Tibial nerve (tissue), 4 donors: ENCODE results near the gene PTPN9. TPM values are rescaled to one million over a fixed set of nuclear protein-coding genes. Genes with fewer than 3 reads are reported as not detected.

Experiments used
- DNase-seq, 2 donors: peaks; one replicate each; pipeline ENCODE4 v3.0.0-alpha.2; 2019; ENCODE audit warnings: low spot score in 2 of 2
- H3K27ac ChIP-seq, 4 donors: fragments of 200-600 bp; sonication (generic) in 3 of 4; one replicate each; pipeline ENCODE4 v1.5.1; 2017 to 2019; ENCODE audit warnings: mild to moderate bottlenecking in 1 of 4
- H3K27me3 ChIP-seq, 2 donors: fragments of 200-600 bp; sonication (generic) in 1 of 2; one replicate each; pipeline versions ENCODE4 v1.5.1 to v1.6.0; 2017 to 2019
- H3K36me3 ChIP-seq, 3 donors: fragments of 200-600 bp; sonication (generic); one replicate each; pipeline ENCODE4 v1.5.1; 2018 to 2019
- H3K4me1 ChIP-seq, 4 donors: fragments of 200-600 bp; sonication (generic) in 3 of 4; one replicate each; pipeline ENCODE4 v1.5.1; 2017 to 2019
- H3K4me3 ChIP-seq, 4 donors: fragments of 200-600 bp; sonication (generic) in 3 of 4; one replicate each; pipeline ENCODE4 v1.5.1; 2017 to 2019; ENCODE audit warnings: mild to moderate bottlenecking in 1 of 4, moderate library complexity in 1 of 4
- H3K9me3 ChIP-seq, 4 donors: fragments of 200-600 bp; sonication (generic) in 3 of 4; one replicate each; pipeline ENCODE4 v1.5.1; 2017 to 2019
- EP300 ChIP-seq, 2 donors: sonication (generic); formaldehyde crosslinking; IDR thresholded peaks; one replicate each; pipeline ENCODE4 v1.6.1; 2017; ENCODE audit warnings: antibody characterized with exemption in 2 of 2, mild to moderate bottlenecking in 1 of 2
- POLR2A ChIP-seq, 2 donors: fragments of 450-650 bp; IDR thresholded peaks; one replicate each; pipeline ENCODE4 v1.6.1; 2017; ENCODE audit warnings: antibody characterized with exemption in 2 of 2, mild to moderate bottlenecking in 2 of 2, moderate library complexity in 2 of 2
- WGBS, 2 donors: methylation state at CpG; one replicate each; pipeline ENCODE4 v1.1.5; 2018; 5-methylcytosine and 5-hydroxymethylcytosine counted together
- total RNA-seq, 4 donors: library from RNA; depleted of rRNA; stranded (reverse); fragments of >200 nt; gene quantifications; one replicate each; pipeline ENCODE4 v1.1.0, GENCODE V29; 2016
- TF ChIP-seq, protein P1 (sequence below), 5 experiments: fragments of 200-600 bp in 3 of 5; fragments of 450-650 bp in 2 of 5; sonication (generic) in 3 of 5; IDR thresholded peaks; one replicate each; pipeline ENCODE4 v1.5.1; 2016 to 2019; ENCODE audit warnings: antibody characterized with exemption in 5 of 5, mild to moderate bottlenecking in 3 of 5, moderate library complexity in 2 of 5

PTPN9 gene
- total RNA-seq, 4 donors from 2014 or later, result 24.3 to 45.0 (median 32.0) TPM

DNA sequence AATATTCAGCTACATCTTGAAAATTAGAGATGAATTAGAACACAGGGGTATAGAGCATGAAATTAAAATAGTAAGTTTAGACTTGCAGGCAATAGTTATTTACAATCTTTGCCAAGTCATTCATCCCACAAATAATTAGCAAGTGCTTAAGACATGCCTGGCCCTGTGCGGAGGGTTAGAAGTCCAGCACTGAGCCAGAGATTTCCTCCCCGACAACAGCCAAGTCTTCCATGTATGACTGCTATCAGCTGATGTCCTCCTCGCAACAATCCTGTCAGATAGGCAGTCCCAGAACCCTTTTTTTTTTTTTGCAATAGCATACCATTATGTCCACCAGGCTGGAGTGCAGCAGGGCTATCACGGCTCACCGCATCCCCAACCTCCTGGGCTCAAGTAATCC is 142.2 kb downstream of the PTPN9 start:
- no peak overlapping the region for H3K27ac ChIP-seq

DNA sequence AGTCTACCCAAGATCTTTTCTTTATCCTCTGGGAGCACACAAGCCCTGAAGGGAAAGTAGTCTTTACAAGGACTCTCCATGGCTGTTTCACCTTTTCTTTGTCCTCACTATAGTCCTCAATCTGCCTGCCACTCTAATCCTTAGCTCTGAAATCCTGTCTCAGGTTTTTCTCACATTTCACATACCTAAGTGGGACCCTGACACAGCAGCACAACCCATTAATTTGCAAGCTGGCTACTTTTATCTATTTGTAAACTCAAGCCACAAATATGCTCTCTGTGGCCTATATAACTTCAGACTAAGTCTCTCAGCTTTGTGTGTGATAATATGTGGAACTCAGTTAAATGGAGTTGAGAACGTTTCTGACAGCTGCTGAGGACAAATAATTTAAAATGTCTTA is 147.4 kb downstream of the PTPN9 start:
- TF ChIP-seq, protein P1, sequence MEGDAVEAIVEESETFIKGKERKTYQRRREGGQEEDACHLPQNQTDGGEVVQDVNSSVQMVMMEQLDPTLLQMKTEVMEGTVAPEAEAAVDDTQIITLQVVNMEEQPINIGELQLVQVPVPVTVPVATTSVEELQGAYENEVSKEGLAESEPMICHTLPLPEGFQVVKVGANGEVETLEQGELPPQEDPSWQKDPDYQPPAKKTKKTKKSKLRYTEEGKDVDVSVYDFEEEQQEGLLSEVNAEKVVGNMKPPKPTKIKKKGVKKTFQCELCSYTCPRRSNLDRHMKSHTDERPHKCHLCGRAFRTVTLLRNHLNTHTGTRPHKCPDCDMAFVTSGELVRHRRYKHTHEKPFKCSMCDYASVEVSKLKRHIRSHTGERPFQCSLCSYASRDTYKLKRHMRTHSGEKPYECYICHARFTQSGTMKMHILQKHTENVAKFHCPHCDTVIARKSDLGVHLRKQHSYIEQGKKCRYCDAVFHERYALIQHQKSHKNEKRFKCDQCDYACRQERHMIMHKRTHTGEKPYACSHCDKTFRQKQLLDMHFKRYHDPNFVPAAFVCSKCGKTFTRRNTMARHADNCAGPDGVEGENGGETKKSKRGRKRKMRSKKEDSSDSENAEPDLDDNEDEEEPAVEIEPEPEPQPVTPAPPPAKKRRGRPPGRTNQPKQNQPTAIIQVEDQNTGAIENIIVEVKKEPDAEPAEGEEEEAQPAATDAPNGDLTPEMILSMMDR (IDR thresholded peaks at IDR 0.05), result no peak
- TF ChIP-seq EP300 (IDR thresholded peaks at IDR 0.05), result no peak
- no peak for TF ChIP-seq POLR2A (IDR thresholded peaks at IDR 0.05)
- H3K4me3 ChIP-seq, result no peak overlapping the region
- no peaks in the 10 kb centered on the region for H3K9me3 ChIP-seq
- peaks cover 0 to 5% (median 0%) of the 10 kb centered on the region in 4 donors for H3K4me1 ChIP-seq
- no peak for DNase-seq
- H3K27me3 ChIP-seq, result no peaks in the 10 kb centered on the region
- H3K27ac ChIP-seq, result no peak overlapping the region
- WGBS, 2 donors, result 45 to 52% methylated on average over 1 of the region's 1 CpG
- peaks cover 0 to 49% (median 2%) of the 10 kb centered on the region in 3 donors for H3K36me3 ChIP-seq

More for the DNA sequence above, 142.2 kb downstream of the PTPN9 start:
- 75 to 77% methylated on average over 5 of the region's 5 CpGs for WGBS, 2 donors
- Histone ChIP-seq H3K4me3 (no peak overlapping the region), H3K36me3 (peaks cover 0 to 14% (median 2%) of the 10 kb centered on the region in 3 donors), H3K27me3 (no peaks in the 10 kb centered on the region), H3K4me1 (peaks cover 0 to 5% (median 0%) of the 10 kb centered on the region in 4 donors), H3K9me3 (no peaks in the 10 kb centered on the region)
- DNase-seq, result no peak
- TF ChIP-seq EP300 (IDR thresholded peaks at IDR 0.05) (no peak), POLR2A (IDR thresholded peaks at IDR 0.05) (no peak)
- TF ChIP-seq, protein P1 (IDR thresholded peaks at IDR 0.05), result no peak

DNA sequence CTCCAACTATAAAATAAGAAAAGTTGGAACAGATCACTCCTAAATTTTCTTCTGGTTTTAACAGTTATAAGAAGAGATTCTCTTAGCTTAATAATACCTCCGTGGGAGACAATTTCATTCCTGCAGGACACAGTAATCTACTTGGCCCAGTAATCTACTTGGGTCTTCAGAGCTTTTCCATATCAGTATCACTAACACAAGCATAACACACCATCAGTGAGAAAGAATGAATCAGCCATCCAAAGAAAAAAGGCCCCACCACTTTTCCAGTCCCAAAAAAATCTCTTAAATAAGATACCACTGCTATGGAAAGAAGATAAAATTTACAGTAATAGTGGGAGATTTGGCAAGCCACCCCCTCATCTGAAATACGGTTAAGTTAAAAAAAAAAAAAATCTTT is 147.8 kb downstream of the PTPN9 start:
- TF ChIP-seq EP300 (IDR thresholded peaks at IDR 0.05), result no peak

DNA sequence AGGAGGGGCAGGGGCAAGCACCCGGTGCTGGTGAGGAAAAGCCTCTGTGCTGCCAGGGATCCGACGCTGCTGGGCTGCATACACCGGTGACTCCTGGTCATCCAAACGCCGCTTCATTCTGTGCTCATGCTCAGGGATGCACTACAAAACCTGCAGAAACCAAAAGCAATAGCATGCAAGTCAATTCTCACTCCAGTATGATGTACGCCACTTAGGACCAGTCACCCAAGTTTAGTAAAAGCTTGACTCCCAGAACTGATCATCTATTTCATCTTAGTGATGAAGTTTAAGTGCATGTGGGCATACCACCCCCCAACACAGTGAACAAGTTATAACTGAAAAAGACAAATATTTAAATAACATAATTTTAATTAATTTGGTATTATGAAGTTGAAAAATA is 148.9 kb downstream of the PTPN9 start:
- TF ChIP-seq, protein P1 (IDR thresholded peaks at IDR 0.05), result no peak
- no peak for TF ChIP-seq POLR2A (IDR thresholded peaks at IDR 0.05)
- Histone ChIP-seq H3K4me1 (no peaks in the 10 kb centered on the region), H3K4me3 (no peak overlapping the region), H3K36me3 (peaks cover 0 to 50% (median 2%) of the 10 kb centered on the region in 3 donors), H3K27ac (no peak overlapping the region), H3K9me3 (no peaks in the 10 kb centered on the region), H3K27me3 (no peaks in the 10 kb centered on the region)
- 89 to 98% methylated on average over 7 of the region's 7 CpGs for WGBS, 2 donors
- no peak for DNase-seq

More for the DNA sequence above, 147.8 kb downstream of the PTPN9 start:
- peaks cover 0 to 53% (median 2%) of the 10 kb centered on the region in 3 donors for H3K36me3 ChIP-seq
- peaks cover 0 to 4% (median 0%) of the 10 kb centered on the region in 4 donors for H3K4me1 ChIP-seq
- no peak for DNase-seq
- H3K9me3 ChIP-seq, result no peaks in the 10 kb centered on the region
- WGBS, 2 donors, result 76 to 83% methylated on average over 2 of the region's 2 CpGs
- no peaks in the 10 kb centered on the region for H3K27me3 ChIP-seq
- H3K4me3 ChIP-seq, result no peak overlapping the region
- H3K27ac ChIP-seq, result no peak overlapping the region

DNA sequence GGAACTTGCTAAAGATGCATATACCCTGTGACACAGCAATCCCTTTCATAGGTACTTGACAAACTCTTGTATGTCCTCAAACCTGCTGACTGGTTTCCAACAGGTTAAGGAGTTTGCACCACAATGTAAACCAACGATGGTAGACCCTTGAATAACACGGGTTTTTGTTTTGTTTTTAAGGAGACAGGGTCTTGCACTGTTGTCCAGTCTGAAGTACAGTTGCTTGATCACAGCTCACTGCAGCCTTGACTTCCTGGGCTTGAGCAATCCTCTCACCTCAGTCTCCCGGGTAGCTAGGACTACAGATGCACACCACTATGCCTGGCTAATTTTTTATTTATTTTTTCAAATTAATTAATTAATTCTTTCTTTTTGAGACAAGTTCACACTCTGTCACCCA is 151.0 kb downstream of the PTPN9 start:
- no peaks in the 10 kb centered on the region for H3K27me3 ChIP-seq
- TF ChIP-seq EP300 (IDR thresholded peaks at IDR 0.05) (no peak), POLR2A (IDR thresholded peaks at IDR 0.05) (no peak)
- TF ChIP-seq, protein P1 (IDR thresholded peaks at IDR 0.05), result no peak
- H3K27ac ChIP-seq, result no peak overlapping the region
- H3K4me3 ChIP-seq, result no peak overlapping the region
- H3K4me1 ChIP-seq, result no peaks in the 10 kb centered on the region
- no peak for DNase-seq
- H3K9me3 ChIP-seq, result no peaks in the 10 kb centered on the region
- peaks cover 0 to 57% (median 0%) of the 10 kb centered on the region in 3 donors for H3K36me3 ChIP-seq
- 86 to 93% methylated on average over 3 of the region's 3 CpGs for WGBS, 2 donors
